Panc1 (cell line): ENCODE data around the gene TEPSIN. TPM values are rescaled to one million over a fixed set of nuclear protein-coding genes. Genes with fewer than 3 reads are reported as not detected.

Source experiments
- ATAC-seq: fragments of 200-7000 bp; cut with Tn5 transposase; 2 replicates; pipeline ENCODE4 v1.9.1; 2020; ENCODE audit warnings: mild to moderate bottlenecking, moderate library complexity
- BruUV-seq: library from RNA; stranded (reverse); fragments of 400-500 nt; replicated peaks from 2 replicates; lab custom pipeline; 2021; lab: Mats Ljungman, UMichigan
- CTCF ChIA-PET: fragments of 300-600 bp; sonication (Branson Sonifier 250); formaldehyde crosslinking; loops from one replicate; lab custom pipeline; 2022; ENCODE audit warnings: antibody characterized with exemption; lab: Charles Lee
- POLR2A ChIA-PET: fragments of 300-600 bp; sonication (Branson Sonifier 250); formaldehyde crosslinking; loops from one replicate; lab custom pipeline; 2022; ENCODE audit warnings: antibody characterized with exemption; lab: Charles Lee
- DNase-seq: peaks from one replicate; pipeline ENCODE4 v3.0.0-alpha.2; 2010; ENCODE audit warnings: low read depth, low spot score
- H3K27ac ChIP-seq: 2 replicates; pipeline ENCODE4 v1.5.1; 2011; ENCODE audit warnings: mild to moderate bottlenecking, low read length, inconsistent platforms
- H3K27me3 ChIP-seq: fragments of 200-500 bp; sonication (Bioruptor generic); 2 replicates; pipeline ENCODE4 v1.6.0; 2014; ENCODE audit warnings: low read length, inconsistent platforms; ENCODE audit not compliant: control insufficient read depth, insufficient read depth
- H3K36me3 ChIP-seq: fragments of 200-500 bp; sonication (Bioruptor generic); 2 replicates; pipeline ENCODE4 v1.5.1; 2014; ENCODE audit warnings: inconsistent platforms, mild to moderate bottlenecking, low read length, moderate library complexity; ENCODE audit not compliant: control insufficient read depth, insufficient read depth
- H3K4me1 ChIP-seq: 2 replicates; pipeline ENCODE4 v1.5.1; 2011; ENCODE audit warnings: inconsistent platforms, mild to moderate bottlenecking, low read length, moderate library complexity; ENCODE audit not compliant: control insufficient read depth, insufficient read depth
- H3K4me3 ChIP-seq, 2 experiments: 2 replicates each; pipeline ENCODE4 v1.5.1; 2011 to 2012; ENCODE audit warnings: low read depth in 2 of 2, low read length in 2 of 2, mild to moderate bottlenecking in 2 of 2, inconsistent platforms in 1 of 2, moderate library complexity in 1 of 2
- H3K9me3 ChIP-seq: fragments of 200-500 bp; sonication (Bioruptor generic); 2 replicates; pipeline ENCODE4 v1.5.1; 2014; ENCODE audit warnings: low read depth, mild to moderate bottlenecking, inconsistent platforms, low read length, moderate library complexity; ENCODE audit not compliant: control insufficient read depth, insufficient read depth
- CTCF ChIP-seq: fragments of 450-650 bp; IDR thresholded peaks from 2 replicates; pipeline ENCODE4 v1.5.1; 2017; ENCODE audit warnings: mild to moderate bottlenecking
- POLR2AphosphoS5 ChIP-seq: IDR thresholded peaks from 2 replicates; pipeline ENCODE4 v1.6.1; 2012; ENCODE audit warnings: mild to moderate bottlenecking, low read depth, low read length, moderate library complexity
- REST ChIP-seq, 2 experiments: IDR thresholded peaks; 2 replicates each; pipeline ENCODE4 v1.6.1; 2011 to 2012; ENCODE audit warnings: low read depth in 2 of 2, control low read depth in 1 of 2, low read length in 1 of 2, mild to moderate bottlenecking in 1 of 2, moderate library complexity in 1 of 2; ENCODE audit not compliant: insufficient read depth in 1 of 2
- SIN3A ChIP-seq: IDR thresholded peaks from 2 replicates; pipeline ENCODE4 v1.6.1; 2012; ENCODE audit warnings: low read depth, mild to moderate bottlenecking, low read length, moderate library complexity, borderline replicate concordance; ENCODE audit not compliant: insufficient read depth
- TCF7L2 ChIP-seq: IDR thresholded peaks from 2 replicates; pipeline ENCODE4 v1.6.1; 2011; ENCODE audit warnings: mild to moderate bottlenecking, low read depth, low read length, inconsistent platforms
- in situ Hi-C: cut with HindIII; loops from 2 replicates; pipeline ENCODE4 v1.10.0; 2016; ENCODE audit warnings: low sequenced_read_pairs, low pct_unique_long_range_greater_than_20kb
- intact Hi-C: fragments of 100-400 bp; cut with micrococcal nuclease; formaldehyde crosslinking; loops from one replicate; pipeline ENCODE4 v1.10.0; 2022; ENCODE audit not compliant: unreplicated experiment
- total RNA-seq: library from RNA; stranded (reverse); gene quantifications from one replicate; pipeline ENCODE4 v1.2.1, GENCODE V29; 2021; ENCODE audit not compliant: unreplicated experiment

TEPSIN gene
- total RNA-seq, 1 experiment from 2014 or later = 44.9 TPM

- CTCF ChIA-PET = interaction anchor here (0.5 to 0.6 kb wide), 2 partner anchors 32 to 65 kb away, joined by 3 to 10 read pairs; no protein-coding TSS in a partner anchor
- Histone ChIP-seq H3K4me1 (no peaks in the 10 kb centered on the region; the same call in 1 of the 2 replicates), H3K9me3 (no peaks in the 10 kb centered on the region), H3K27me3 (no peaks in the 10 kb centered on the region), H3K36me3 (no peaks in the 10 kb centered on the region), H3K4me3 (no peak overlapping the region), H3K27ac (no peak overlapping the region)
- in situ Hi-C loops (no loop called here), intact Hi-C loops (loop anchor here (5.0 kb wide), 1 partner anchor 38 kb away; no protein-coding TSS in a partner anchor)
- DNase-seq (no peak), ATAC-seq (no peak)
- POLR2A ChIA-PET = no interaction called here
- no TSS peak for BruUV-seq
- TF ChIP-seq CTCF (no peak), SIN3A (no peak), TCF7L2 (no peak), REST (IDR thresholded peaks at IDR 0.05; ENCODE audit: insufficient read depth in 1 of 2, low read depth in 2 of 2, low read length in 1 of 2) (no peak), POLR2AphosphoS5 (no peak)
These were observed 59.0 kb downstream of the TEPSIN start for GRCh38 chr17:81179861-81180260.

- Histone ChIP-seq H3K36me3 (no peaks in the 10 kb centered on the region), H3K4me3 (no peak overlapping the region), H3K9me3 (no peaks in the 10 kb centered on the region), H3K27ac (no peak overlapping the region), H3K27me3 (no peaks in the 10 kb centered on the region), H3K4me1 (no peaks in the 10 kb centered on the region; the same call in 1 of the 2 replicates)
- BruUV-seq = no TSS peak
- in situ Hi-C loops (no loop called here), intact Hi-C loops (no loop called here)
- ChIA-PET POLR2A (no interaction called here), CTCF (interaction anchor here (0.5 to 0.6 kb wide), 2 partner anchors 31 to 66 kb away, joined by 3 to 10 read pairs; no protein-coding TSS in a partner anchor)
- ATAC-seq (peak; percentile 46), DNase-seq (no peak)
- TF ChIP-seq SIN3A = no peak
- no peak for TF ChIP-seq POLR2AphosphoS5
- TF ChIP-seq REST (IDR thresholded peaks at IDR 0.05; ENCODE audit: insufficient read depth in 1 of 2, low read depth in 2 of 2, low read length in 1 of 2) = no peak
- no peak for TF ChIP-seq TCF7L2
- TF ChIP-seq CTCF = no peak
These were observed 59.6 kb downstream of the TEPSIN start for GRCh38 chr17:81179220-81179619.
